ENCODE measurements around the gene STK32C. TPM values are rescaled to one million over a fixed set of nuclear protein-coding genes. Genes with fewer than 3 reads are reported as not detected.
"Not testable (repeated sequence)": the region's sequence is repeated elsewhere in the genome, so short reads cannot be mapped to it uniquely, and the experiment has no call there.

The STK32C gene
- total RNA-seq, 2 donors from 2014 or later = 8.4 to 9.9 TPM

DNA sequence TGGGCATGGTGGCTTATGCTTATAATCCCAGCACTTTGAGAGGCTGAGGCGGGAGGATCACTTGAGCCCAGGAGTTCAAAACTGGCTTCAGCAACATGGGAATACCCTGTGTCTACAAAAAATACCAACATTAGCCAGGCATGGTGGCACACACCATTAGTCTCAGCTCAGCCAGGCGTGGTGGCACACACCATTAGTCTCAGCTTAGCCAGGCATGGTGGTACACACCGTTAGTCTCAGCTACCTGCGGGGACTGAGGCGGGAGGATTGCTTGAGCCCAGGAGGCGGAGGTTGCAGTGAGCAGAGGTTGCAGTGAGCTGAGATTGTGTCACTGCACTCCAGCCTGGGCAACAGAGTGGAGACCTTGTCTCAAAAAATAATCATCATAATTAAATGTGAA lies 33.3 kb upstream of the STK32C start:
- no peak overlapping the region for H3K27ac Mint-ChIP-seq
- H3K4me3 Mint-ChIP-seq = no peak overlapping the region
- H3K9me3 ChIP-seq (ENCODE audit: control insufficient read depth, low read length) = peaks cover 4% of the 10 kb centered on the region
- no peaks in the 10 kb centered on the region for H3K27me3 Mint-ChIP-seq (ENCODE audit: insufficient read depth)
- H3K4me1 ChIP-seq (ENCODE audit: control insufficient read depth, insufficient read depth, low read length) = no peaks in the 10 kb centered on the region
- H3K36me3 Mint-ChIP-seq (ENCODE audit: low read depth) = peaks cover 35% of the 10 kb centered on the region
- H3K4me3 ChIP-seq (ENCODE audit: low read length) = no peak overlapping the region
- DNase-seq = no peak
- no peak overlapping the region for H3K27ac ChIP-seq (ENCODE audit: low read depth, low read length)
- H3K9ac ChIP-seq (ENCODE audit: extremely low read depth, low read length, poor library complexity, severe bottlenecking) = no peak overlapping the region
- WGBS, 2 experiments (ENCODE audit: insufficient coverage in 1 of 2, insufficient read length in 1 of 2) = 92 to 94% methylated on average over 5 to 6 of the region's 6 CpGs
- no peaks in the 10 kb centered on the region for H3K4me1 Mint-ChIP-seq
- peaks cover 15% of the 10 kb centered on the region for H3K36me3 ChIP-seq (ENCODE audit: control insufficient read depth, insufficient read depth, low read length)
- H3K27me3 ChIP-seq (ENCODE audit: control insufficient read depth, insufficient read depth, low read length, poor library complexity, severe bottlenecking) = no peaks in the 10 kb centered on the region
- H3K9me3 Mint-ChIP-seq = peaks cover 3% of the 10 kb centered on the region
- TF ChIP-seq, protein P1, sequence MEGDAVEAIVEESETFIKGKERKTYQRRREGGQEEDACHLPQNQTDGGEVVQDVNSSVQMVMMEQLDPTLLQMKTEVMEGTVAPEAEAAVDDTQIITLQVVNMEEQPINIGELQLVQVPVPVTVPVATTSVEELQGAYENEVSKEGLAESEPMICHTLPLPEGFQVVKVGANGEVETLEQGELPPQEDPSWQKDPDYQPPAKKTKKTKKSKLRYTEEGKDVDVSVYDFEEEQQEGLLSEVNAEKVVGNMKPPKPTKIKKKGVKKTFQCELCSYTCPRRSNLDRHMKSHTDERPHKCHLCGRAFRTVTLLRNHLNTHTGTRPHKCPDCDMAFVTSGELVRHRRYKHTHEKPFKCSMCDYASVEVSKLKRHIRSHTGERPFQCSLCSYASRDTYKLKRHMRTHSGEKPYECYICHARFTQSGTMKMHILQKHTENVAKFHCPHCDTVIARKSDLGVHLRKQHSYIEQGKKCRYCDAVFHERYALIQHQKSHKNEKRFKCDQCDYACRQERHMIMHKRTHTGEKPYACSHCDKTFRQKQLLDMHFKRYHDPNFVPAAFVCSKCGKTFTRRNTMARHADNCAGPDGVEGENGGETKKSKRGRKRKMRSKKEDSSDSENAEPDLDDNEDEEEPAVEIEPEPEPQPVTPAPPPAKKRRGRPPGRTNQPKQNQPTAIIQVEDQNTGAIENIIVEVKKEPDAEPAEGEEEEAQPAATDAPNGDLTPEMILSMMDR (conservative IDR thresholded peaks at IDR 0.05) = no peak

DNA sequence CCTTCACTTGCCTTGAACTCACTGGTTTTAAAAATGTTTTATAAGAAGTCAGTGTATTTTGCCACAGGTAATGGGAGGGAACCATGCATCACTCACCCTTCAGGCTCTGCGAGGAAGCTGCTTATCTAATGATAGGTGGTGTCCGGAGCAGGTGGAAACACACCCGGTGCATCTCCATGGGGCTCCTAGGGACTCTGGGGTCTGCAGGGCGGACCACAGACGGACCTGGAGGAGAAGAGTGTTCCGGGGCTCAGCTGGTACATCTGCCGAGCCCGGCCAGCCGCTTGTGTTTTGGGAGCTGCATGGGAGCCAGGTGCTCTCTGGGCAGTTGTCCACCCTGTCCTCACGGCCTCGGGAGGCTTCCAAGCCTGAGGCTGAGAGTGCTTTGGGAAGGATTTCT lies 31.5 kb upstream of the STK32C start:
- Mint-ChIP-seq H3K27ac (no peak overlapping the region), H3K4me1 (no peaks in the 10 kb centered on the region), H3K27me3 (ENCODE audit: insufficient read depth) (no peaks in the 10 kb centered on the region), H3K4me3 (no peak overlapping the region), H3K36me3 (ENCODE audit: low read depth) (peaks cover 22% of the 10 kb centered on the region), H3K9me3 (peaks cover 3% of the 10 kb centered on the region)
- Histone ChIP-seq H3K9ac (ENCODE audit: extremely low read depth, low read length, poor library complexity, severe bottlenecking) (no peak overlapping the region), H3K4me3 (ENCODE audit: low read length) (no peak overlapping the region), H3K36me3 (ENCODE audit: control insufficient read depth, insufficient read depth, low read length) (peaks cover 4% of the 10 kb centered on the region), H3K9me3 (ENCODE audit: control insufficient read depth, low read length) (peaks cover 4% of the 10 kb centered on the region), H3K4me1 (ENCODE audit: control insufficient read depth, insufficient read depth, low read length) (no peaks in the 10 kb centered on the region), H3K27ac (ENCODE audit: low read depth, low read length) (no peak overlapping the region), H3K27me3 (ENCODE audit: control insufficient read depth, insufficient read depth, low read length, poor library complexity, severe bottlenecking) (no peaks in the 10 kb centered on the region)
- TF ChIP-seq, protein P1 (conservative IDR thresholded peaks at IDR 0.05) = no peak
- 96 to 98% methylated on average over 11 of the region's 11 CpGs for WGBS, 2 experiments (ENCODE audit: insufficient coverage in 1 of 2, insufficient read length in 1 of 2)
- no peak for DNase-seq

DNA sequence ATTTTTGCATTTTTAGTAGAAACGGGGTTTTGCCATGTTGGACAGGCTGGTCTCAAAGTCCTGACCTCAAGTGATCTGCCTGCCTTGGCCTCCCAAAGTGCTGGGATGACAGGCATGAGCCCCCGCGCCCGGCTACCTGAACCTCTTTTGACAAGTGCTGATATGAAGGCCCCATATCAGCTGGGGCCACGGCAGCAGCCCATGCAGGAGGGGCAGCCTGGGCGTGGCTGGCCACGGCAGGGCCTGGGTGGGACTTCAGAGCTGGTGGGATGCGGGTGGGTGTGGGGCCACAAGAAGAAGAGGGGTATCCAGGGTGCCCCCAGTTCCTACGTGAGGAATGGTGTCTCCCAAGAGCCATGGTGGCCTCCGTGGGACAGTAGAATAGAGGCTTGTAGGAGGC lies 31.1 kb upstream of the STK32C start:
- Mint-ChIP-seq H3K4me1 (no peaks in the 10 kb centered on the region), H3K27me3 (ENCODE audit: insufficient read depth) (no peaks in the 10 kb centered on the region), H3K9me3 (peaks cover 3% of the 10 kb centered on the region), H3K4me3 (no peak overlapping the region), H3K36me3 (ENCODE audit: low read depth) (peaks cover 20% of the 10 kb centered on the region), H3K27ac (no peak overlapping the region)
- H3K27me3 ChIP-seq (ENCODE audit: control insufficient read depth, insufficient read depth, low read length, poor library complexity, severe bottlenecking) = no peaks in the 10 kb centered on the region
- peaks cover 4% of the 10 kb centered on the region for H3K9me3 ChIP-seq (ENCODE audit: control insufficient read depth, low read length)
- no peaks in the 10 kb centered on the region for H3K4me1 ChIP-seq (ENCODE audit: control insufficient read depth, insufficient read depth, low read length)
- TF ChIP-seq, protein P1 (conservative IDR thresholded peaks at IDR 0.05) = no peak
- H3K27ac ChIP-seq (ENCODE audit: low read depth, low read length) = no peak overlapping the region
- no peak overlapping the region for H3K4me3 ChIP-seq (ENCODE audit: low read length)
- WGBS, 2 experiments (ENCODE audit: insufficient coverage in 1 of 2, insufficient read length in 1 of 2) = 94 to 97% methylated on average over 7 to 10 of the region's 10 CpGs
- peaks cover 6% of the 10 kb centered on the region for H3K36me3 ChIP-seq (ENCODE audit: control insufficient read depth, insufficient read depth, low read length)
- DNase-seq = no peak
- no peak overlapping the region for H3K9ac ChIP-seq (ENCODE audit: extremely low read depth, low read length, poor library complexity, severe bottlenecking)

DNA sequence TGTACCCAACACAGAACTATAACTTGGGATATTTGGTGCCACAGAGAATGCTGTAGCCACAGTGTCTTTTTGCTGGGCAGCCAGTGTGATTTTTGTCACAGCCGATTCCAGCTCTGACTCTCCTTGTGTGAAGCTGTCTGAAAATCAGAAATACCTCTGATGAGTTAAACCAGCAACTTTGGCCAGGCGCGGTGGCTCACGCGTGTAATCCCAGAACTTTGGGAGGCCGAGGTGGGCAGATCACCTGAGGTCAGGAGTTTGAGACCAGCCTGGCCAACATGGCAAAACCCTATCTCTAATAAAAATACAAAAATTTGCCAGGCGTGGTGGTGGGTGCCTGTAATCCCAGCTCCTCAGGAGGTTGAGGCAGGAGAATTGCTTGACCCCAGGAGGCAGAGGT lies 30.1 kb upstream of the STK32C start:
- not testable (repeated sequence) for DNase-seq; H3K9me3 ChIP-seq (ENCODE audit: control insufficient read depth, low read length); H3K9me3 Mint-ChIP-seq; H3K4me1 ChIP-seq (ENCODE audit: control insufficient read depth, insufficient read depth, low read length); H3K27me3 Mint-ChIP-seq (ENCODE audit: insufficient read depth); H3K27ac Mint-ChIP-seq; H3K27me3 ChIP-seq (ENCODE audit: control insufficient read depth, insufficient read depth, low read length, poor library complexity, severe bottlenecking); H3K4me3 ChIP-seq (ENCODE audit: low read length); H3K4me3 Mint-ChIP-seq; H3K36me3 ChIP-seq (ENCODE audit: control insufficient read depth, insufficient read depth, low read length); H3K4me1 Mint-ChIP-seq; H3K9ac ChIP-seq (ENCODE audit: extremely low read depth, low read length, poor library complexity, severe bottlenecking); H3K27ac ChIP-seq (ENCODE audit: low read depth, low read length)
- peaks cover 18% of the 10 kb centered on the region for H3K36me3 Mint-ChIP-seq (ENCODE audit: low read depth)
- WGBS, 2 experiments (ENCODE audit: insufficient coverage in 1 of 2, insufficient read length in 1 of 2) = 98 to 99% methylated on average over 7 of the region's 7 CpGs

Measured in endodermal cell (in vitro differentiated cells).